Measurements from ENCODE around the gene WFIKKN2.

Gene WFIKKN2

DNA sequence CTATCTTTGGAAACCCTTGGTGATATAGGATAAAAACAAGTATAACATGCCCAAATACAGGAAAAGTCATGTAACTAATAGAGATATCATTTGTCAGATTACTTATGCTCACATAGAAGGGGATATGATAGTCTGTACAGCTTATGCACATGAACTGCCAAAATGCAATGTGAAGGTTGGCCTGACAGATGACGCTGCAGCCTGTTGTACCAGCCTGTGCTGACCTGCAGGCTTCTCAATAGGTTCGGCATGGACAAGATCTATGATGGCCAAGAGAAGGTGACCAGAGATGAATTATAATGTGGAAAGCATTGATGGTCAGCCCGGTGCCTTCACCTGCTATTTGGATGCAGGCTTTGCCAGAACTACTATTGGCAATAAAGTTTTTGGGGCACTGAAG is 12.7 kb downstream of the WFIKKN2 start:
- TF ChIP-seq, protein P1, sequence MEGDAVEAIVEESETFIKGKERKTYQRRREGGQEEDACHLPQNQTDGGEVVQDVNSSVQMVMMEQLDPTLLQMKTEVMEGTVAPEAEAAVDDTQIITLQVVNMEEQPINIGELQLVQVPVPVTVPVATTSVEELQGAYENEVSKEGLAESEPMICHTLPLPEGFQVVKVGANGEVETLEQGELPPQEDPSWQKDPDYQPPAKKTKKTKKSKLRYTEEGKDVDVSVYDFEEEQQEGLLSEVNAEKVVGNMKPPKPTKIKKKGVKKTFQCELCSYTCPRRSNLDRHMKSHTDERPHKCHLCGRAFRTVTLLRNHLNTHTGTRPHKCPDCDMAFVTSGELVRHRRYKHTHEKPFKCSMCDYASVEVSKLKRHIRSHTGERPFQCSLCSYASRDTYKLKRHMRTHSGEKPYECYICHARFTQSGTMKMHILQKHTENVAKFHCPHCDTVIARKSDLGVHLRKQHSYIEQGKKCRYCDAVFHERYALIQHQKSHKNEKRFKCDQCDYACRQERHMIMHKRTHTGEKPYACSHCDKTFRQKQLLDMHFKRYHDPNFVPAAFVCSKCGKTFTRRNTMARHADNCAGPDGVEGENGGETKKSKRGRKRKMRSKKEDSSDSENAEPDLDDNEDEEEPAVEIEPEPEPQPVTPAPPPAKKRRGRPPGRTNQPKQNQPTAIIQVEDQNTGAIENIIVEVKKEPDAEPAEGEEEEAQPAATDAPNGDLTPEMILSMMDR (IDR thresholded peaks at IDR 0.05; ENCODE audit: extremely low read depth, missing control alignments) = no peak
- DNase-seq (ENCODE audit: low spot score) = no peak

DNA sequence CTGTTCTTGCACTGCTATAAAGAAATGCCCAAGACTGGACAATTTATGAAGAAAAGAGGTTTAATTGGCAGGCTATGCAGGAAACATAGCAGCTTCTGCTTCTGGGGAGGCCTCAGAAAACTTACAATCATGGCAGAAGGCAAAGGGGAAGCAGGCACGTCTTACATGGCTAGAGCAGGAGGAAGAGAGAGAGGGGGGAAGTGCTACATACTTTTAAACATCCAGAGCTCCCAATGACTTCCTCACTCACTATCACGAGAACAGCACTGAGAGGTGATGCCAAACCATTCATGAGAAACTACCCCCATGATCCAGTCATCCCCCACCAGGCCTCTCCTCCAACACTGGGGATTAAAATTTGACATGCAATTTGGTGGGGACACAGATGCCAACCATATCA is 13.3 kb downstream of the WFIKKN2 start:
- no peak for DNase-seq (ENCODE audit: low spot score)
- TF ChIP-seq, protein P1 (IDR thresholded peaks at IDR 0.05; ENCODE audit: extremely low read depth, missing control alignments) = no peak

DNA sequence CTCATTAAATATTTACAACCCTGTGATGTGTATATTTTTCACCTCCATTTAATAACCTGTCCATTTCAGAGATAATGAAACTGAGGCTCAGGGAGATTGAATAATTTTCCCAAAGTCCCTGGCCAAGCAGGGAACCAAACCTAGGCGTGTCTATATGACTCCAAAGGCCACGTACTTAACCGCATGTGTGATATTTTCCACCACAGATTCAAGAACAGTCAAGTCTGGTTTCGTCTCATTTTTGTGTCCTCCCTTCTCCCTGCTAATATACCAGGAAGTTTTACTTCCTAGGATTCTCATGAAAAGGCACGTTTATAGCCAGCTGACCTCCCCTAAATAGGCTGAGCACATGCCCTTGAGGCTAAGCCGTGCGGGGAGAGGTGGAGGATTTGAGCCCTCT is 15.3 kb downstream of the WFIKKN2 start:
- TF ChIP-seq, protein P1 (IDR thresholded peaks at IDR 0.05; ENCODE audit: extremely low read depth, missing control alignments) = no peak
- no peak for DNase-seq (ENCODE audit: low spot score)

DNA sequence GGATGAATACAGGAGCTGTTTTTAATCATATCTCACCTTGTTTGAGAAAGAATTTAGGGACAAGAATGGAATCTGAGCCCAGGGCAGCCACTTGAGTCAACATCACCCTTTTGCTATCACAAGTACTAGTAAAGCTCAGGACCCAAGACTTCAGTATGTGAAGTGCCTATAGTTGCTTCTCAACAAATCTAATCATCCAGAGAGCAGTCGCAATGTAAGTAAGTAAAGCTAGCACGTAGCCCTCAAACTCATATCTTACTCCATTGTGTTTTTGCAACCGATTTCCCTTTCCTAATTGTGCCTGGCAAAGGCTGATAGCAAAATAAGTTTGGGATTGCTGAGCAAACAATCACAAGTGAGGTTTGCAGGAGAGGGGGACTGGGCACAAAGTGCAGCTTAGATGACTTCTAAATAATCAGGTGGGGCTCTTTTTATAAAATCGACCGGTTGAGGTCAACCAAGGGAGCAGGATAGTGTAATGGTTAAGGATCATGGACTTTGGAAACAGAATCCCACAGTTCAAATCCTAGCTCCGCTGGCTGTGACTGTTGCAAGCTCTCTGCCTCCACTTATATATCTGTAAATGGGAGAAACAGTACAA is 17.7 kb downstream of the WFIKKN2 start:
- no peak for DNase-seq (ENCODE audit: low spot score)
- TF ChIP-seq, protein P1 (IDR thresholded peaks at IDR 0.05; ENCODE audit: extremely low read depth, missing control alignments) = no peak

DNA sequence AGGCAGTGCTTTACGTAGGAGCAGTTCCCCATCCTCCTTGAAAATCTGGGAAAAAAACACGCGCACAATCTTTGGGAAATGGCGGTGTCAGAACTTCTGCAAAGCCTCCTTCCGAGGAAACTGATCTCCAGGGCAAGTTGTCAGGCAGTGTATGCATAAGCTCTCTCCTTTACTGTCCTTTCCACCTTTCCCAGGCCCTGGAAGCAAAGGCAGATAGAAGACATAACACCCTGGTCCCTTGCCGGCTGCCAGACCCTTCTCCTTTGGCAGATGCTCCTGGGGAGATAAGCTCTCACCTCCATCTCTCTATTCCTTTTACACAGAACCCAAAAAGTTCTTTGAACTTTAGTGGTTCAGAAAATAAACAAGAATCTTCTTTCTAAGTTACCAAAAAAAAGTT is 18.4 kb downstream of the WFIKKN2 start:
- TF ChIP-seq, protein P1 (IDR thresholded peaks at IDR 0.05; ENCODE audit: extremely low read depth, missing control alignments) = no peak
- no peak for DNase-seq (ENCODE audit: low spot score)

DNA sequence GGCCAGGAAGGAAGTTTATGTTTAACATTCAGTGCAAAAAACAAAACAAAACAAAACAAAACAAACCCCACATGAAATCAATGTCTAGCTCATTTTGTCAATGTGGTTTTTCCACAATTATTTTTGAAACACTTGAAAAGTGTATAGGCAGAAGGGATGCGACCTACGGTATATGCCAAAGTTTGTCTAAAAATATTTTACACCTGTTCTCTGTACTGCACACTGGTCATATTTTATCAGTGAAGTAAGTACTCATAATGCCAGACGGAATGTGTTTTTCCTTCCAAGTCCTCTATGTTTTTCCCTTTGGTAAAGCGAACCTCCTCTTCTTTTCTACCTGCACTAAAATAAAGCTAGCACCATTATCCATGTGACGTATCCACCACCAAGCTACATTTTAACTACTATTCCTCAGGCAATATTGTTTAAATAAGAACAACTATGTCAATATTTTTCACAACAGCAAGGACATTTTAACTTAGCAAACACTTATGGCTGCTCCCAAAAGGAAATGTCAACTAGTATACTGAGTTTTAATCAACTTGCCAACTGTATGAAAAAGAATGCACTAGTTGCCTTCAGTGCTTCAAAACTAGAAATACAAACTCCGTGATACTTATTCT is 20.4 kb downstream of the WFIKKN2 start:
- TF ChIP-seq, protein P1 (IDR thresholded peaks at IDR 0.05; ENCODE audit: extremely low read depth, missing control alignments) = no peak
- DNase-seq (ENCODE audit: low spot score) = no peak

DNA sequence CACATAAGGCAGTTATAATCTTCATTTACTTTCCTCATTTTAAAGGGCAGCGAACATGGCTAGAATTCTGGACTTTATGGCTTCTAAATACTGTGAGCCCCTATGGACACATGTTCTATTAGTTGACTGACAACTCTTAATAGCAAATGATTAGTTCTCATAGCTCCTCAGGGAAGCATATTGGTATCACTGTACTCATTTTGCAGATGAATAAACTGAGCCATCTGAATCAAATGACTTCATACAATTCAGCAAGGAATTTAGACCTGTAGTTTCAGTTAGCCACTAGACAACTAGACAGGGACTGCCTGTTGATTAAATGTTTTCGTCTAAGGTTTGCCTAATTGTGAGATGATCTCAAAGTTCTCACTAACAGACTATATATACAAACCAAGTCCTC is 21.0 kb downstream of the WFIKKN2 start:
- TF ChIP-seq, protein P1 (IDR thresholded peaks at IDR 0.05; ENCODE audit: extremely low read depth, missing control alignments) = no peak
- no peak for DNase-seq (ENCODE audit: low spot score)

All from GM20000 (cell line).